Liver (tissue), 9 donors: ENCODE data around the gene ZNF117. TPM values are rescaled to one million over a fixed set of nuclear protein-coding genes. Genes with fewer than 3 reads are reported as not detected.
"Not testable (repeated sequence)": the region's sequence is repeated elsewhere in the genome, so short reads cannot be mapped to it uniquely, and the experiment has no call there.

Experiments
- DNase-seq: peaks from one replicate; pipeline ENCODE4 v3.0.0-alpha.2; 2017; ENCODE audit warnings: low spot score
- H3K27ac ChIP-seq, 2 donors: one replicate each; pipeline ENCODE4 v1.7.0; 2013; ENCODE audit warnings: inconsistent platforms in 2 of 2, low read length in 2 of 2, control low read depth in 1 of 2, low read depth in 1 of 2, mild to moderate bottlenecking in 1 of 2
- H3K27me3 ChIP-seq, 4 donors: one replicate each; pipeline versions ENCODE4 v1.6.1 to v1.7.0; 2013; ENCODE audit warnings: low read length in 3 of 4, inconsistent platforms in 1 of 4, mild to moderate bottlenecking in 1 of 4, moderate library complexity in 1 of 4; ENCODE audit not compliant: control insufficient read depth in 4 of 4, insufficient read depth in 4 of 4
- H3K36me3 ChIP-seq, 4 donors: one replicate each; pipeline versions ENCODE4 v1.6.1 to v1.7.0; 2013; ENCODE audit warnings: low read length in 3 of 4, mild to moderate bottlenecking in 3 of 4, low read depth in 1 of 4, moderate library complexity in 1 of 4; ENCODE audit not compliant: control insufficient read depth in 4 of 4, insufficient read depth in 3 of 4
- H3K4me1 ChIP-seq, 4 donors: one replicate each; pipeline versions ENCODE4 v1.6.1 to v1.7.0; 2013; ENCODE audit warnings: low read length in 3 of 4, mild to moderate bottlenecking in 3 of 4, moderate library complexity in 1 of 4; ENCODE audit not compliant: control insufficient read depth in 4 of 4, insufficient read depth in 4 of 4
- H3K4me3 ChIP-seq, 3 donors: one replicate each; pipeline versions ENCODE4 v1.6.1 to v1.7.0; 2013; ENCODE audit warnings: low read length in 3 of 3, control low read depth in 1 of 3, low read depth in 1 of 3, mild to moderate bottlenecking in 1 of 3
- H3K9ac ChIP-seq, 2 donors: one replicate each; pipeline ENCODE4 v1.7.0; 2013; ENCODE audit warnings: low read length in 2 of 2, mild to moderate bottlenecking in 2 of 2, moderate library complexity in 2 of 2, control low read depth in 1 of 2, low read depth in 1 of 2
- H3K9me3 ChIP-seq, 4 donors: one replicate each; pipeline versions ENCODE4 v1.6.1 to v1.7.0; 2013; ENCODE audit warnings: low read length in 3 of 4; ENCODE audit not compliant: control insufficient read depth in 4 of 4
- ATF3 ChIP-seq: IDR thresholded peaks from 2 replicates; pipeline ENCODE4 v1.6.1; 2016; ENCODE audit warnings: antibody characterized with exemption
- CTCF ChIP-seq: fragments of 150-350 bp; IDR thresholded peaks from 2 replicates; pipeline ENCODE4 v1.5.1; 2017; ENCODE audit warnings: improper control_type of control experiment, low read depth, low read length; ENCODE audit not compliant: missing input control
- EGR1 ChIP-seq, 2 donors: IDR thresholded peaks; 2 replicates each; pipeline ENCODE4 v1.6.1; 2016 to 2018; ENCODE audit warnings: antibody characterized with exemption in 2 of 2, low read depth in 2 of 2
- FOXA1 ChIP-seq: IDR thresholded peaks from 2 replicates; pipeline ENCODE4 v1.6.1; 2016; ENCODE audit warnings: antibody characterized with exemption
- FOXA2 ChIP-seq: IDR thresholded peaks from 2 replicates; pipeline ENCODE4 v1.6.1; 2016; ENCODE audit warnings: antibody characterized with exemption
- GABPA ChIP-seq, 2 donors: IDR thresholded peaks in 1 of 2; conservative IDR thresholded peaks in 1 of 2; 2 replicates each; pipeline ENCODE4 v1.6.1; 2016; ENCODE audit warnings: antibody characterized with exemption in 2 of 2, mild to moderate bottlenecking in 1 of 2, moderate library complexity in 1 of 2
- HNF4A ChIP-seq, 2 donors: conservative IDR thresholded peaks; 2 replicates each; pipeline ENCODE4 v1.6.1; 2016; ENCODE audit warnings: antibody characterized with exemption in 2 of 2, mild to moderate bottlenecking in 2 of 2
- HNF4G ChIP-seq: IDR thresholded peaks from 2 replicates; pipeline ENCODE4 v1.6.1; 2016; ENCODE audit warnings: antibody characterized with exemption
- JUND ChIP-seq, 2 donors: IDR thresholded peaks; 2 replicates each; pipeline ENCODE4 v1.6.1; 2016; ENCODE audit warnings: antibody characterized with exemption in 2 of 2
- MAX ChIP-seq: IDR thresholded peaks from 2 replicates; pipeline ENCODE4 v1.6.1; 2016; ENCODE audit warnings: antibody characterized with exemption
- NR2F2 ChIP-seq: IDR thresholded peaks from 2 replicates; pipeline ENCODE4 v1.6.1; 2016; ENCODE audit warnings: antibody characterized with exemption
- RAD21 ChIP-seq, 2 donors: IDR thresholded peaks; 2 replicates each; pipeline ENCODE4 v1.6.1; 2016; ENCODE audit warnings: antibody characterized with exemption in 2 of 2, mild to moderate bottlenecking in 2 of 2
- REST ChIP-seq: IDR thresholded peaks from 2 replicates; pipeline ENCODE4 v1.6.1; 2016; ENCODE audit warnings: antibody characterized with exemption, mild to moderate bottlenecking
- RXRA ChIP-seq, 2 donors: IDR thresholded peaks; 2 replicates each; pipeline ENCODE4 v1.6.1; 2017 to 2018; ENCODE audit warnings: antibody characterized with exemption in 2 of 2, mild to moderate bottlenecking in 1 of 2
- SP1 ChIP-seq: IDR thresholded peaks from 2 replicates; pipeline ENCODE4 v1.6.1; 2018; ENCODE audit warnings: antibody characterized with exemption, mild to moderate bottlenecking
- TAF1 ChIP-seq: conservative IDR thresholded peaks from 2 replicates; pipeline ENCODE4 v1.6.1; 2016; ENCODE audit warnings: antibody characterized with exemption, mild to moderate bottlenecking
- YY1 ChIP-seq: IDR thresholded peaks from 2 replicates; pipeline ENCODE4 v1.6.1; 2016; ENCODE audit warnings: antibody characterized with exemption, mild to moderate bottlenecking
- ZBTB33 ChIP-seq: IDR thresholded peaks from 2 replicates; pipeline ENCODE4 v1.6.1; 2016; ENCODE audit warnings: antibody characterized with exemption
- WGBS: extraction: QIAGEN DNeasy Blood & Tissue Kit; methylation state at CpG from one replicate; pipeline ENCODE4 v1.1.7; 2013; 5-methylcytosine and 5-hydroxymethylcytosine counted together
- polyA plus RNA-seq, 2 donors: library from polyadenylated mRNA; stranded (reverse) in 1 of 2; unstranded in 1 of 2; fragments of 200-250 nt in 1 of 2; fragments of >200 nt in 1 of 2; fragmentation: Nextera tagmentation in 1 of 2; extraction: Ambion mirVana in 1 of 2; gene quantifications; one replicate each; pipeline versions ENCODE4 v1.2.1 to v1.2.3, GENCODE V29; 2013 to 2015
- total RNA-seq, 2 donors: library from RNA; depleted of rRNA; stranded (reverse); fragments of >200 nt; gene quantifications; one replicate each; pipeline ENCODE4 v1.2.3, GENCODE V29; 2014
- donor health status: healthy.
- donor health status: healthy.
- donor health status: healthy.
- donor health status: healthy.
- donor health status: healthy.

Gene ZNF117
- total RNA-seq = 1 to 10 TPM; 4.1 to 4.3 TPM
- polyA plus RNA-seq = under 1 TPM; 0.69 to 0.92 TPM

- Histone ChIP-seq H3K4me3 (no peak within 1 kb of the TSS), H3K9me3 (peaks cover 10 to 49% (median 25%) of the 10 kb centered on the region in 4 donors), H3K9ac (no peak within 1 kb of the TSS), H3K36me3 (peaks cover 0 to 4% (median under 1%) of the 10 kb centered on the region in 4 donors), H3K4me1 (no peaks in the 10 kb centered on the region), H3K27ac (no peak within 1 kb of the TSS), H3K27me3 (no peaks in the 10 kb centered on the region)
- TF ChIP-seq GABPA (IDR thresholded peaks at IDR 0.05 in 1 of 2, conservative IDR thresholded peaks at IDR 0.05 in 1 of 2) (no peak), JUND (IDR thresholded peaks at IDR 0.05) (no peak), EGR1 (IDR thresholded peaks at IDR 0.05; ENCODE audit: low read depth in 2 of 2) (no peak), NR2F2 (no peak), REST (no peak), TAF1 (no peak), MAX (no peak), YY1 (no peak), RAD21 (IDR thresholded peaks at IDR 0.05) (no peak), ZBTB33 (no peak), SP1 (no peak), ATF3 (no peak), HNF4G (no peak), RXRA (IDR thresholded peaks at IDR 0.05) (no peak), HNF4A (conservative IDR thresholded peaks at IDR 0.05) (no peak), FOXA2 (no peak), CTCF (no peak), FOXA1 (no peak)
- DNase-seq = no peak
- 75% methylated on average over 4 of the region's 4 CpGs for WGBS
Measured at GRCh38 chr7:64990936-64991335, at the start of gene ZNF117. ZNF117 (minus strand) TSS chr7:64991036.

- DNase-seq = peak; percentile 62
- not testable (repeated sequence) for H3K9me3 ChIP-seq, H3K27me3 ChIP-seq, H3K36me3 ChIP-seq, H3K4me1 ChIP-seq
- Histone ChIP-seq H3K9ac (peak overlapping the region in 1 of 2 donors; percentile 58), H3K4me3 (peak overlapping the region; percentile 41 to 88 (median 73)), H3K27ac (peak overlapping the region in 1 of 2 donors; percentile 46)
- 2% methylated on average over 31 of the region's 35 CpGs for WGBS
Measured at GRCh38 chr7:65038767-65039166, 47.9 kb upstream of the ZNF117 start.
